B cell (primary cell): Measurements from ENCODE around the gene NCOA7. TPM values are rescaled to one million over a fixed set of nuclear protein-coding genes. Genes with fewer than 3 reads are reported as not detected.

ENCODE experiments used
- ATAC-seq: fragments of 200-7000 bp; cut with Tn5 transposase; one replicate; pipeline ENCODE4 v1.10.0; 2021; ENCODE audit warnings: low read depth, mild to moderate bottlenecking, moderate number of reproducible peaks, moderate library complexity
- CTCF ChIA-PET: fragments of 350-600 bp; sonication (Branson Sonifier 250); formaldehyde crosslinking; loops from one replicate; lab custom pipeline; 2021; ENCODE audit warnings: antibody characterized with exemption, inconsistent platforms; lab: Charles Lee
- POLR2A ChIA-PET: fragments of 350-600 bp; sonication (Branson Sonifier 250); formaldehyde crosslinking; loops from one replicate; lab custom pipeline; 2021; ENCODE audit warnings: antibody characterized with exemption; lab: Charles Lee
- DNase-seq: peaks from one replicate; pipeline ENCODE4 v3.0.0; 2013
- H2AFZ ChIP-seq: 2 replicates; pipeline ENCODE4 v1.6.1; 2012; ENCODE audit warnings: mild to moderate bottlenecking, low read depth, low read length; ENCODE audit not compliant: insufficient read depth, poor library complexity, severe bottlenecking
- H3K27ac ChIP-seq, 2 donors: 1 replicate in 1 of 2; 2 replicates in 1 of 2; pipeline ENCODE4 v1.5.1; 2012 to 2013; ENCODE audit warnings: low read length in 2 of 2, mild to moderate bottlenecking in 2 of 2, moderate library complexity in 1 of 2
- H3K27me3 ChIP-seq, 4 experiments: fragments of 200-600 bp in 1 of 4; sonication (generic) in 1 of 4; replicated peaks in 1 of 4; 1 replicate in 2 of 4; 2 replicates in 2 of 4; pipeline versions ENCODE4 v1.6.1 to v1.7.0; 2013 to 2016; ENCODE audit warnings: low read length in 3 of 4, mild to moderate bottlenecking in 2 of 4, mixed read lengths in 1 of 4, moderate library complexity in 1 of 4; ENCODE audit not compliant: insufficient read depth in 4 of 4, control insufficient read depth in 3 of 4; ENCODE audit errors: control extremely low read depth in 1 of 4
- H3K36me3 ChIP-seq, 2 experiments: replicated peaks in 1 of 2; 1 replicate in 1 of 2; 2 replicates in 1 of 2; pipeline versions ENCODE4 v1.6.1 to v1.7.1; 2013; ENCODE audit warnings: low read length in 1 of 2; ENCODE audit not compliant: insufficient read depth in 2 of 2, control insufficient read depth in 1 of 2; ENCODE audit errors: control extremely low read depth in 1 of 2, extremely low read depth in 1 of 2
- H3K4me1 ChIP-seq, 2 donors: fragments of 200-600 bp in 1 of 2; sonication (generic) in 1 of 2; 1 replicate in 1 of 2; 2 replicates in 1 of 2; pipeline versions ENCODE4 v1.5.1 to v1.6.1; 2013 to 2017; ENCODE audit warnings: low read length in 2 of 2; ENCODE audit not compliant: control insufficient read depth in 2 of 2, insufficient read depth in 2 of 2
- H3K4me2 ChIP-seq: replicated peaks from 2 replicates; pipeline ENCODE3; 2012; ENCODE audit warnings: mild to moderate bottlenecking, low read depth, low read length; ENCODE audit not compliant: poor library complexity, severe bottlenecking
- H3K4me3 ChIP-seq, 5 experiments: fragments of 200-600 bp in 1 of 5; sonication (generic) in 1 of 5; 1 replicate in 3 of 5; 2 replicates in 2 of 5; pipeline versions ENCODE4 v1.5.1 to v1.7.0; 2011 to 2016; ENCODE audit warnings: low read length in 4 of 5, mild to moderate bottlenecking in 4 of 5, low read depth in 2 of 5, control low read depth in 1 of 5, moderate library complexity in 1 of 5; ENCODE audit not compliant: insufficient read depth in 1 of 5; ENCODE audit errors: control extremely low read depth in 1 of 5, extremely low read depth in 1 of 5
- H3K79me2 ChIP-seq: fragments of 200-600 bp; sonication (generic); one replicate; pipeline ENCODE4 v1.6.0; 2016; ENCODE audit warnings: low read length; ENCODE audit not compliant: control insufficient read depth, insufficient read depth
- H3K9ac ChIP-seq: fragments of 200-600 bp; sonication (generic); 2 replicates; pipeline ENCODE4 v1.6.1; 2017; ENCODE audit warnings: mild to moderate bottlenecking, low read length, moderate library complexity
- H3K9me3 ChIP-seq, 3 donors: one replicate each; pipeline versions ENCODE4 v1.6.1 to v1.7.1; 2013; ENCODE audit warnings: low read length in 2 of 3; ENCODE audit not compliant: control insufficient read depth in 2 of 3, insufficient read depth in 1 of 3; ENCODE audit errors: control extremely low read depth in 1 of 3
- H4K20me1 ChIP-seq: 2 replicates; pipeline ENCODE4 v1.6.0; 2012; ENCODE audit warnings: mild to moderate bottlenecking, low read length; ENCODE audit not compliant: insufficient read depth, control insufficient read depth, poor library complexity, severe bottlenecking
- H3K27ac Mint-ChIP-seq: one replicate; pipeline ENCODE4 v1.8.0; 2021; ENCODE audit warnings: mixed read lengths
- H3K27me3 Mint-ChIP-seq: one replicate; pipeline ENCODE4 v1.8.0; 2021; ENCODE audit warnings: mixed read lengths
- H3K4me1 Mint-ChIP-seq: one replicate; pipeline ENCODE4 v1.8.0; 2021; ENCODE audit warnings: mixed read lengths
- H3K4me3 Mint-ChIP-seq: one replicate; pipeline ENCODE4 v1.8.0; 2021; ENCODE audit warnings: mixed read lengths
- H3K9me3 Mint-ChIP-seq: one replicate; pipeline ENCODE4 v1.8.0; 2022; ENCODE audit warnings: mixed read lengths; ENCODE audit not compliant: insufficient read depth
- EZH2 ChIP-seq: IDR thresholded peaks from 2 replicates; pipeline ENCODE4 v1.6.1; 2012; ENCODE audit warnings: borderline replicate concordance, low read depth, mild to moderate bottlenecking, moderate library complexity, low read length; ENCODE audit not compliant: insufficient read depth, poor library complexity, severe bottlenecking
- WGBS: methylation state at CpG from one replicate; pipeline ENCODE4 v1.1.5; 2013; ENCODE audit warnings: missing lambda C conversion rate; ENCODE audit not compliant: insufficient coverage; 5-methylcytosine and 5-hydroxymethylcytosine counted together
- intact Hi-C: fragments of 100-400 bp; cut with micrococcal nuclease; formaldehyde crosslinking; loops from one replicate; pipeline ENCODE4 v1.10.0; 2022
- polyA plus RNA-seq: library from polyadenylated mRNA; depleted of rRNA; stranded (reverse); fragments of >200 nt; gene quantifications from 2 replicates; pipeline ENCODE4 v1.2.3, GENCODE V29; 2012
- total RNA-seq, 2 donors: library from RNA; stranded (reverse); fragments of 120-200 nt in 1 of 2; gene quantifications; 1 replicate in 1 of 2; 2 replicates in 1 of 2; pipeline versions ENCODE4 v1.2.3 to v1.2.4, GENCODE V29; 2013 to 2022
- TF ChIP-seq, protein P1 (sequence below): fragments of 200-600 bp; IDR thresholded peaks from one replicate; pipeline ENCODE4 v1.8.0; 2022; ENCODE audit warnings: antibody characterized with exemption, mild to moderate bottlenecking

The NCOA7 gene
- total and polyA plus RNA-seq, 2 donors (not counting 1 experiment from before 2014, with no cell fraction given): 10.9 to 27.4 TPM

- Mint-ChIP-seq H3K4me1 (no peaks in the 10 kb centered on the region), H3K4me3 (no peak overlapping the region), H3K27me3 (peaks cover 47% of the 10 kb centered on the region), H3K27ac (no peak overlapping the region), H3K9me3 (no peaks in the 10 kb centered on the region)
- no peak overlapping the region for H3K9ac ChIP-seq
- H3K36me3 ChIP-seq: no peaks in the 10 kb centered on the region
- no peak overlapping the region for H3K4me3 ChIP-seq
- CTCF ChIA-PET: interaction anchor here (3.1 to 10.2 kb wide), 4 partner anchors 11 to 455 kb away, joined by 6 to 114 read pairs (median 34); partner anchors contain the start of genes HEY2 and HINT3
- H2AFZ ChIP-seq: no peak overlapping the region
- no peak for DNase-seq
- no peak overlapping the region for H3K27ac ChIP-seq
- H3K27me3 ChIP-seq: peaks cover 0 to 14% (median 6%) of the 10 kb centered on the region in 4 experiments
- no peaks in the 10 kb centered on the region for H3K9me3 ChIP-seq
- no peak for ATAC-seq
- intact Hi-C loops: no loop called here
- TF ChIP-seq EZH2: no peak
- TF ChIP-seq, protein P1, sequence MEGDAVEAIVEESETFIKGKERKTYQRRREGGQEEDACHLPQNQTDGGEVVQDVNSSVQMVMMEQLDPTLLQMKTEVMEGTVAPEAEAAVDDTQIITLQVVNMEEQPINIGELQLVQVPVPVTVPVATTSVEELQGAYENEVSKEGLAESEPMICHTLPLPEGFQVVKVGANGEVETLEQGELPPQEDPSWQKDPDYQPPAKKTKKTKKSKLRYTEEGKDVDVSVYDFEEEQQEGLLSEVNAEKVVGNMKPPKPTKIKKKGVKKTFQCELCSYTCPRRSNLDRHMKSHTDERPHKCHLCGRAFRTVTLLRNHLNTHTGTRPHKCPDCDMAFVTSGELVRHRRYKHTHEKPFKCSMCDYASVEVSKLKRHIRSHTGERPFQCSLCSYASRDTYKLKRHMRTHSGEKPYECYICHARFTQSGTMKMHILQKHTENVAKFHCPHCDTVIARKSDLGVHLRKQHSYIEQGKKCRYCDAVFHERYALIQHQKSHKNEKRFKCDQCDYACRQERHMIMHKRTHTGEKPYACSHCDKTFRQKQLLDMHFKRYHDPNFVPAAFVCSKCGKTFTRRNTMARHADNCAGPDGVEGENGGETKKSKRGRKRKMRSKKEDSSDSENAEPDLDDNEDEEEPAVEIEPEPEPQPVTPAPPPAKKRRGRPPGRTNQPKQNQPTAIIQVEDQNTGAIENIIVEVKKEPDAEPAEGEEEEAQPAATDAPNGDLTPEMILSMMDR: no peak
- 67% methylated on average over 1 of the region's 4 CpGs for WGBS
- no peak overlapping the region for H3K4me2 ChIP-seq
- POLR2A ChIA-PET: no interaction called here
- no peaks in the 10 kb centered on the region for H3K4me1 ChIP-seq
- H4K20me1 ChIP-seq: no peaks in the 10 kb centered on the region
- H3K79me2 ChIP-seq: no peaks in the 10 kb centered on the region
These were observed 24.1 kb upstream of the NCOA7 start for GRCh38 chr6:125766641-125767040.

DNA sequence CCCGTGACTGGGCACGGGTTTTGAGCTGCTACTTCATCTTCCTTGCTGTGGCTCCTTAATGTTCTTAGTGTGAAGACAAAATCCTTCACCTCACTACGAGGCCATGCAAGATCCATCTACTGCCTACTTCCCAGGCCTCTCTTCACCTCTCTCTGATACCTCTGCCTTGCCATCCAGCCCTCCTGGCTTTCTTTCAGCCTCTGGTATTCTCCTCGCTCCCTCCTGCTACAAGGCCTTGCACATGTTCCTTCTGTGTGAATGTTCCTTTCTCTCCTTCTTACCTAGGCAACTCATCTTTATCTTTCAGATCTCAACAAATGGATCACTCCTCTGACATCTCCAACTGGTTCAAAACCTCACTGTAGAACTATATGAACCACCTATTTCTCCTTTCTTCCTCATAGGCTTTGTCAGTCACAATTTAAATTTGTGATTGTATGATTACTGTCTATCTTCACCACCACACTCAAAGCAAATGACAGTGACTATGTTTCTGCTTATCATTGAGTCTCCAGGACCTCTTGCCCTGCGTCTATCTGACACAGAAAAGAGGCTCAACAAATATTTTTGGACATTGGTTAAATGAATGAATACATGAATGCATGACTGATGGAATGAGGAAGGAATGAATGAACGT lies 21.5 kb upstream of the NCOA7 start:
- Mint-ChIP-seq H3K27ac (no peak overlapping the region), H3K27me3 (peaks cover 46% of the 10 kb centered on the region), H3K4me3 (no peak overlapping the region), H3K4me1 (no peaks in the 10 kb centered on the region), H3K9me3 (no peaks in the 10 kb centered on the region)
- no peak for ATAC-seq
- no peak overlapping the region for H3K27ac ChIP-seq
- H3K9me3 ChIP-seq: no peaks in the 10 kb centered on the region
- H3K4me3 ChIP-seq: no peak overlapping the region
- no peak for DNase-seq
- ChIA-PET POLR2A (no interaction called here), CTCF (interaction anchor here (1.4 to 10.2 kb wide), 6 partner anchors 9 to 458 kb away, joined by 3 to 114 read pairs (median 10); partner anchors contain the start of gene NCOA7)
- 85% methylated on average over 2 of the region's 6 CpGs for WGBS
- H3K27me3 ChIP-seq: peaks cover 0 to 10% (median 6%) of the 10 kb centered on the region in 4 experiments
- TF ChIP-seq EZH2: no peak
- TF ChIP-seq, protein P1: no peak
- no peaks in the 10 kb centered on the region for H4K20me1 ChIP-seq
- no peaks in the 10 kb centered on the region for H3K4me1 ChIP-seq
- peak overlapping the region; percentile 3 for H2AFZ ChIP-seq
- no peak overlapping the region for H3K4me2 ChIP-seq
- H3K9ac ChIP-seq: no peak overlapping the region
- intact Hi-C loops: loop anchor here (1.0 kb wide), 1 partner anchor 458 kb away; no protein-coding TSS in a partner anchor
- H3K36me3 ChIP-seq: no peaks in the 10 kb centered on the region
- no peaks in the 10 kb centered on the region for H3K79me2 ChIP-seq
